Keratinocyte (primary cell): ENCODE data around the gene PLSCR1. TPM values are rescaled to one million over a fixed set of nuclear protein-coding genes. Genes with fewer than 3 reads are reported as not detected.

Experiments
- DNase-seq: peaks from one replicate; pipeline ENCODE4 v3.0.0-alpha.2; 2011; ENCODE audit warnings: low read depth, missing footprints, low spot score
- FAIRE-seq: peaks from 2 replicates; lab custom pipeline; 2011; peaks lifted over from hg19 to GRCh38; lab: Jason Lieb, UNC
- H2AFZ ChIP-seq: 2 replicates; pipeline ENCODE4 v1.6.0; 2012; ENCODE audit warnings: low read length, control low read depth, inconsistent platforms; ENCODE audit not compliant: control insufficient read depth
- H3K27ac ChIP-seq: 2 replicates; pipeline ENCODE4 v1.5.1; 2011; ENCODE audit warnings: low read length; ENCODE audit not compliant: control insufficient read depth, insufficient read depth
- H3K27me3 ChIP-seq: 3 replicates; pipeline ENCODE4 v1.6.0; 2011; ENCODE audit warnings: low read length; ENCODE audit not compliant: control insufficient read depth, insufficient read depth; ENCODE audit errors: extremely low read depth
- H3K36me3 ChIP-seq, 2 experiments: 2 replicates in 1 of 2; 3 replicates in 1 of 2; pipeline ENCODE4 v1.5.1; 2011; ENCODE audit warnings: low read length in 2 of 2, mild to moderate bottlenecking in 1 of 2; ENCODE audit not compliant: control insufficient read depth in 2 of 2, insufficient read depth in 2 of 2; ENCODE audit errors: extremely low read depth in 1 of 2
- H3K4me1 ChIP-seq: 3 replicates; pipeline ENCODE4 v1.5.1; 2011; ENCODE audit warnings: low read length; ENCODE audit not compliant: control insufficient read depth, insufficient read depth; ENCODE audit errors: extremely low read depth
- H3K4me2 ChIP-seq: 3 replicates; pipeline ENCODE4 v1.6.0; 2011; ENCODE audit warnings: low read depth, low read length; ENCODE audit not compliant: control insufficient read depth, insufficient read depth; ENCODE audit errors: extremely low read depth
- H3K4me3 ChIP-seq, 3 experiments: fragments of 200-600 bp in 1 of 3; sonication (generic) in 1 of 3; 2 replicates in 2 of 3; 3 replicates in 1 of 3; pipeline ENCODE4 v1.5.1; 2011 to 2016; ENCODE audit warnings: low read length in 3 of 3, mild to moderate bottlenecking in 3 of 3, control low read depth in 2 of 3, inconsistent platforms in 1 of 3, low read depth in 1 of 3, mixed read lengths in 1 of 3, mixed run types in 1 of 3, moderate library complexity in 1 of 3; ENCODE audit not compliant: control insufficient read depth in 2 of 3, insufficient read depth in 2 of 3; ENCODE audit errors: extremely low read depth in 1 of 3
- H3K79me2 ChIP-seq: 2 replicates; pipeline ENCODE4 v1.6.0; 2012; ENCODE audit warnings: low read length; ENCODE audit not compliant: control insufficient read depth, insufficient read depth
- H3K9ac ChIP-seq: 3 replicates; pipeline ENCODE4 v1.6.0; 2011; ENCODE audit warnings: low read length; ENCODE audit not compliant: control insufficient read depth, insufficient read depth; ENCODE audit errors: extremely low read depth
- H3K9me1 ChIP-seq: 3 replicates; pipeline ENCODE4 v1.6.0; 2011; ENCODE audit warnings: low read length; ENCODE audit not compliant: control insufficient read depth, insufficient read depth; ENCODE audit errors: extremely low read depth
- H3K9me3 ChIP-seq: 2 replicates; pipeline ENCODE4 v1.5.1; 2012; ENCODE audit warnings: low read depth, low read length; ENCODE audit not compliant: control insufficient read depth
- H4K20me1 ChIP-seq: 3 replicates; pipeline ENCODE4 v1.6.0; 2011; ENCODE audit warnings: low read length; ENCODE audit not compliant: control insufficient read depth, insufficient read depth; ENCODE audit errors: extremely low read depth
- CTCF ChIP-seq, 3 experiments: IDR thresholded peaks in 1 of 3; conservative IDR thresholded peaks in 1 of 3; optimal IDR thresholded peaks in 1 of 3; 2 replicates in 2 of 3; 3 replicates in 1 of 3; pipeline versions ENCODE3 to v1.5.1; 2011; ENCODE audit warnings: low read length in 3 of 3, mild to moderate bottlenecking in 3 of 3, moderate library complexity in 2 of 3, control low read depth in 1 of 3, inconsistent platforms in 1 of 3; ENCODE audit not compliant: insufficient read depth in 2 of 3; ENCODE audit errors: extremely low read depth in 1 of 3
- EZH2 ChIP-seq: IDR thresholded peaks from one replicate; pipeline ENCODE4 v1.6.1; 2012; ENCODE audit warnings: inconsistent platforms, mild to moderate bottlenecking, low read length, moderate library complexity
- dilution Hi-C: fragments of 300-500 bp; cut with MboI; formaldehyde crosslinking; loops from one replicate; pipeline ENCODE4 v1.7.0; 2020; ENCODE audit warnings: low sequenced_read_pairs; ENCODE audit not compliant: extremely low pct_ligation_motif_present
- polyA plus RNA-seq, 5 experiments: library from polyadenylated mRNA; depleted of rRNA in 3 of 5; stranded (reverse) in 3 of 5; stranded (forward) in 1 of 5; unstranded in 1 of 5; fragments of >200 nt; gene quantifications; 1 replicate in 1 of 5; 2 replicates in 3 of 5; 3 replicates in 1 of 5; pipeline versions ENCODE4 v1.2.1 to v1.2.3, GENCODE V29; 2011 to 2012; ENCODE audit warnings: missing spikeins in 2 of 5, low read depth in 1 of 5, low replicate concordance in 1 of 5

PLSCR1 gene
- polyA plus RNA-seq, 1 donor (not counting 4 experiments of a cell fraction or from before 2014, with no cell fraction given) = 77.6 TPM

GRCh38 chr3:146491303-146491702 is 53.1 kb downstream of the PLSCR1 start:
- Histone ChIP-seq H3K79me2 (no peaks in the 10 kb centered on the region), H3K36me3 (no peaks in the 10 kb centered on the region), H3K4me3 (no peak overlapping the region), H3K9ac (no peak overlapping the region), H3K9me3 (no peaks in the 10 kb centered on the region), H3K27me3 (no peaks in the 10 kb centered on the region), H3K9me1 (no peaks in the 10 kb centered on the region), H2AFZ (no peak overlapping the region), H3K4me1 (no peaks in the 10 kb centered on the region), H3K27ac (no peak overlapping the region), H3K4me2 (no peak overlapping the region), H4K20me1 (no peaks in the 10 kb centered on the region)
- FAIRE-seq (no peak), DNase-seq (no peak)
- dilution Hi-C loops = no loop called here
- TF ChIP-seq EZH2 (no peak), CTCF (optimal IDR thresholded peaks at IDR 0.05 in 1 of 3, IDR thresholded peaks at IDR 0.05 in 1 of 3, conservative IDR thresholded peaks at IDR 0.05 in 1 of 3; ENCODE audit: extremely low read depth in 1 of 3, insufficient read depth in 2 of 3, low read length in 3 of 3) (no peak)

- TF ChIP-seq EZH2 (no peak), CTCF (optimal IDR thresholded peaks at IDR 0.05 in 1 of 3, IDR thresholded peaks at IDR 0.05 in 1 of 3, conservative IDR thresholded peaks at IDR 0.05 in 1 of 3; ENCODE audit: extremely low read depth in 1 of 3, insufficient read depth in 2 of 3, low read length in 3 of 3) (no peak)
- H3K79me2 ChIP-seq = no peaks in the 10 kb centered on the region
- H3K36me3 ChIP-seq = no peaks in the 10 kb centered on the region
- FAIRE-seq (no peak), DNase-seq (no peak)
- no peak overlapping the region for H2AFZ ChIP-seq
- dilution Hi-C loops = no loop called here
- H3K9me3 ChIP-seq = no peaks in the 10 kb centered on the region
- H4K20me1 ChIP-seq = no peaks in the 10 kb centered on the region
- H3K4me3 ChIP-seq = no peak overlapping the region
- H3K9ac ChIP-seq = no peak overlapping the region
- H3K9me1 ChIP-seq = no peaks in the 10 kb centered on the region
- H3K27ac ChIP-seq = no peak overlapping the region
- no peak overlapping the region for H3K4me2 ChIP-seq
- no peaks in the 10 kb centered on the region for H3K27me3 ChIP-seq
- H3K4me1 ChIP-seq = no peaks in the 10 kb centered on the region
Measured at GRCh38 chr3:146485297-146485696, 59.1 kb downstream of the PLSCR1 start.
